ENCODE data around the gene OTX1. TPM values are rescaled to one million over a fixed set of nuclear protein-coding genes. Genes with fewer than 3 reads are reported as not detected.
"Not testable (repeated sequence)": the region's sequence is repeated elsewhere in the genome, so short reads cannot be mapped to it uniquely, and the experiment has no call there.

The OTX1 gene
- total and polyA plus RNA-seq, 2 of the 4 experiments (the other 2 are of a cell fraction) = 0.03 TPM; not detected in 1

DNA sequence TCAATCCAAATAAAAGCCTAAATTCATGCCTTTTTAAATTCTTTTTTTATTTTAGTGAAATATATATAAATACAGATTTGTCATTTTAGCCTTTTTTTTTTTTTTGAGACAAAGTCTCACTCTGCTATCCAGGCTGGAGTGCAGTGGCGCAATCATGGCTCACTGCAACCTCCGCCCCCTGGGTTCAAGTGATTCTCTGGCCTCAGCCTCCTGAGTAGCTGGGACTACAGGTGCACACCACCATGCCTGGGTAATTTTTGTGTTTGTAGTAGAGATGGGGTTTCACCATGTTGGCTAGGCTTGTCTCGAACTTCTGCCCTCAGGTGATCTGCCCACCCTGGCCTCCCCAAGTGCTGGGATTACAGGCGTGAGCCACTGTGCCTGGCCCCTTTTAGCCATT is 23.8 kb downstream of the OTX1 start:
- H3K18ac ChIP-seq (ENCODE audit: low read depth, low read length); H3K9me1 ChIP-seq (ENCODE audit: insufficient read depth, low read length); H2AFZ ChIP-seq (replicated peaks; ENCODE audit: low read length, poor library complexity); CTCF ChIA-PET; H4K91ac ChIP-seq (ENCODE audit: insufficient read depth, low read depth, low read length); H3K27ac ChIP-seq (ENCODE audit: insufficient read depth, low read length); H2AK9ac ChIP-seq (replicated peaks; ENCODE audit: low read depth, low read length, poor library complexity); H4K8ac ChIP-seq (ENCODE audit: low read depth in 2 of 2, low read length in 2 of 2); H3K4me3 ChIP-seq (ENCODE audit: insufficient read depth, low read depth, low read length); H2BK20ac ChIP-seq (ENCODE audit: low read depth, low read length); dilution Hi-C loops (cut with HindIII; ENCODE audit: low sequenced_read_pairs, unreplicated experiment); H3K79me1 ChIP-seq (ENCODE audit: low read depth in 1 of 2, low read length in 2 of 2); H3K56ac ChIP-seq (ENCODE audit: extremely low read depth, insufficient read depth, low read length); POLR2A ChIA-PET (ENCODE audit: unreplicated experiment); H3K4ac ChIP-seq (ENCODE audit: low read depth, low read length); BruUV-seq (replicated peaks); H3K23ac ChIP-seq (ENCODE audit: low read depth, low read length); H2BK5ac ChIP-seq (ENCODE audit: low read depth, low read length, poor library complexity, severe bottlenecking); intact Hi-C loops (cut with micrococcal nuclease); H3K4me1 ChIP-seq (ENCODE audit: control insufficient read depth, insufficient read depth, low read length); H3K9ac ChIP-seq (ENCODE audit: low read depth, low read length); H4K20me1 ChIP-seq (ENCODE audit: insufficient read depth, low read length); H2BK120ac ChIP-seq (ENCODE audit: low read depth, low read length); H2AK5ac ChIP-seq (ENCODE audit: low read depth, low read length); H3K36me3 ChIP-seq (ENCODE audit: control insufficient read depth, insufficient read depth, low read length); DNase-seq; H3K4me2 ChIP-seq (ENCODE audit: low read depth, low read length); H4K5ac ChIP-seq (ENCODE audit: low read depth, low read length); in situ Hi-C loops (cut with MboI; ENCODE audit: low sequenced_read_pairs); H3K9me3 ChIP-seq (ENCODE audit: control insufficient read depth, insufficient read depth, low read length); H3K14ac ChIP-seq (replicated peaks; ENCODE audit: low read depth, low read length); ATAC-seq (ENCODE audit: low read depth); H2BK15ac ChIP-seq (ENCODE audit: low read depth, low read length): not testable (repeated sequence)
- WGBS, 2 experiments (ENCODE audit: extremely low coverage in 2 of 2, insufficient read length in 1 of 2) = no CpG with 5 or more reads among the region's 4 CpGs
- peaks cover 11% of the 10 kb centered on the region for H3K27me3 ChIP-seq (ENCODE audit: control insufficient read depth, insufficient read depth, low read length)

All from IMR-90 (cell line).